HG03095 (cell line): ENCODE results near the gene TEKT5.
"Not testable (repeated sequence)": the region's sequence is repeated elsewhere in the genome, so short reads cannot be mapped to it uniquely, and the experiment has no call there.

Source experiments
- ATAC-seq: cut with Tn5 transposase; IDR thresholded peaks from one replicate; pipeline ENCODE4 v1.9.1; 2021; ENCODE audit warnings: moderate library complexity; ENCODE audit not compliant: unreplicated experiment

The TEKT5 gene

DNA sequence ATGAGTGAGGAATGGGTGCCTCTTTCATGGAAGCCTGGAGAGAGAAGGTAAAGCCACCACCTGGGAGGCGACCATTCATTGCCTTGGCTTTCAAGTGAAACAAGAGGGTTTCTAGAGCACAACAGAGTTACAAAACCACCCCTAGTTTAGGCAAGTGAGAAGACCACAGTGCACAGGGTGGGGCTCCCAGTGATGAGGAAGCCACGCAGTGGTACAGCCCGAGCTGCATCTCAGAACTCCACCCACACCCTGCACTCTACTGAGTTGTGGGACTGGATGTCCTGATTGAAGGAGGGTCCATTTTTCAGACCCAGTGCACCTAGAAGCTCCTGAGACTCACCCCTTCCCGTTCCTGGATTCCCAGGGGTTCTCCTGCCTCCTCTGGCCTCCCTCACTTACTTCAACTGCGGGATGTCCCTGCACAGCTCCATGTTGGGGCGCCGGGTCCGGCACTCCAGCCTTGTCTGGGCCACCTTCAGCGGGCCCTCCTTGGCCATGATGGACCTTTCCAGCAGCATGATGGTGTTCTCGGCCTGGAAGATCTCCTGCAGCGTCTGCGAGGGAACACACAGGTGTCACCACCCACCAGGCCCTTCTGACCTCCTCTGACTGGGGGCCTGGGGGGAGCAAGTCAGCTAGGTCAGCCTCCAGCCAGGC is 59.2 kb downstream of the TEKT5 start:
- no peak for ATAC-seq

DNA sequence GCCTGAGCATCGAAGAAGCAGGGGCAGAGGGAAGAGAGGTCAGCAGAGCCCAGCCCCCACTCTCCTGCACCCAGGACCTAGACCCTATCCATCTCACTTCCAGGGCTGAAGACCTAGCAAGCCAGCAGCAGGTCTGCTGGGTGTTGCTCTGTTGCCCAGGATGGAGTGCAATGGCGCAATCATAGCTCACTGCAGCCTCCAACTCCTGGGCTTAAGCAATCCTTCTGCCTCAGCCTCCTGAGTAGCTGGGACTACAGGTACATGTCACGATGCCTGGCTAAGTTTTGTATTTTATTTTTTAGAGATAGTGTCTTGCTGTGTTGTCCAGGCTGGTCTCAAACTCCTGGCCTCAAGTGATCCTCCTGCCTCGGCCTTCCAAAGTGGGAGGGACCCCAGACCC is 61.3 kb downstream of the TEKT5 start:
- ATAC-seq = not testable (repeated sequence)

DNA sequence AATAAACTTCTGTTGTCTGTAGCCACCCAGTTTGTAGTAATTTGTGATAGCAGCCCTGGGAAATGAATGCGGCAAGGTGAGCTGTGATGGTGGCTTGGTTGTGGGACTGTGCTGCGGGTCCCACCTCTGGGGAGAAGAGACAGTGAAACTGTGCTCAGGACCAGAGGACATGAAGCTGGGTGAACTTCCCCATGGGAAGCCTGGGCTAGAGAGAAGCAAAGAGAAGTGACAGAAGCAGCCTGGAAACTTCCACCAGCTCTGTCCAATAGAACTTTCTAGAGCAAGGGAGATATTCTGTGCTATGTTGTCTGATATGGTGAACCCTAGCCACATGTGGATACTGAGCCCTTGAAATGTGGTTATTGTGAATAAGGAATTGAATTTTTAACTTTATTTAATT is 62.8 kb downstream of the TEKT5 start:
- no peak for ATAC-seq

DNA sequence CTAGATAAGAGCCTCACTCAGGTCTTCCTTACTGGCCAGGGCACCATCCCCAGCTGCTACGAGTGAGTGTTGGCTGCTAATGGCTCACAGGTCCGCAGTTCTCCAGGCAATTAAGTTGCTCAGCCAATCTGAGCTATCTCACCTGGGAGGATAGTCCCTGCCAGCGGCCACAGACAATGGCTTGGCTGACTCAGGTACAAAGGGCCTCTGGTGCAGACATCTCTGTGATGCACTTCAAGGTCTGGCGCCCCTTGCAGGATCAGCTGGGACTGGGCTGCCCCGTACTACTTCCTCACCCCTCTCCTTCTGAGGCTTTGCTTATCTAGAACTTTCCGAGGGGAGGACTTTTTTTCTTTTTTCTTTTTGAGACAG is 65.2 kb downstream of the TEKT5 start:
- no peak for ATAC-seq

DNA sequence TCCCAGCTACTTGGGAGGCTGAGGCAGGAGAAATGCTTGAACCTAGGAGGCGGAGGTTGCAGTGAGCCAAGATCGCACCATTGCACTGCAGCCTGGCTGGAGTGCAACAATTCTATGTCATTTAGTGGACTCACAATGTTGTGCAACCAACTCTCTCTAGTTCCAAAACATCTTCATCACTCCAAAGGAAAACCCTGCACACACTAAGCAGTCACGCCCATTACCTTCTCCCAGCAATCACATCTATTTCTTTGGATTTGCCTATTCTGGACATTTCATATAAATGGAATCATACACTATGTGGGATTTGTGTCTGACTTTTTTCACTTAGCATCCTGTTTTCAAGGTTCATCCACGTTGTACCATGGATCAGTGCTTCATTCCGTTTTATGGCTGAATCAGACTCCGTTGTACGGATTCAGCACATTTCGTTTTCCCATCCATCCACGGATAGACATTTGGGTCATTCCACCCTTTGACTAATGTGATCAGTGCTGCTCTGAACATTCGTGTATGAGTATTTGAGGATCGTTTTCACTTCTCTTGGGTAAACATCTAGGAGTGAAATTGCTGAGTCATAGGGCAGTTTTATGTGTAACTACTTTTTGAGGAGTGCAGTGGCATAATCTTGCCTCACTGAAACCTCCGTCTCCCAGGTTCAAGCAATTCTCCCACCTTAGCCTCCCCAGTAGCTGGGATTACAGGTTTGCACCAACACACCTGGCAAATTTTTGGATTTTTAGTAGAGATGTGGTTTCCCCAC is 69.0 kb downstream of the TEKT5 start:
- ATAC-seq = no peak

DNA sequence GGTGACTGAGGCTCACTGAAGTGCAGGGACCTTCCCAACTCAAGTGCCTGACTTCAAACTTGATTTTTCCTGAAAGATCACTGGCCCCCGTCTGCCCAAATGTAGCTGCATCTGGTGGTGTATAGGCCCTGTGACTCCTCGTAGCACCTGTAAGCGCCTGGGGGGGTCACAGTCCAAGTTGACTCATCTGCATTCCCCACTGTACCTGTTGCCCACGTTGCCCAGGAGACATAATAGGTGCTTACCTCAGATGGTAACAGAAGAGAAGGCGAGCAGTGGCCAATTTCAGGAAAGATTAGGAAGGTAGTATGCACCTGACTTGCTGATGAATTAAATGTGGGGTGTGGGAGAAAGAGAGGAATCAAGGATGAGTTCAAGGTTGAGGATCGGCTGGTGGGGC is 70.2 kb downstream of the TEKT5 start:
- no peak for ATAC-seq

DNA sequence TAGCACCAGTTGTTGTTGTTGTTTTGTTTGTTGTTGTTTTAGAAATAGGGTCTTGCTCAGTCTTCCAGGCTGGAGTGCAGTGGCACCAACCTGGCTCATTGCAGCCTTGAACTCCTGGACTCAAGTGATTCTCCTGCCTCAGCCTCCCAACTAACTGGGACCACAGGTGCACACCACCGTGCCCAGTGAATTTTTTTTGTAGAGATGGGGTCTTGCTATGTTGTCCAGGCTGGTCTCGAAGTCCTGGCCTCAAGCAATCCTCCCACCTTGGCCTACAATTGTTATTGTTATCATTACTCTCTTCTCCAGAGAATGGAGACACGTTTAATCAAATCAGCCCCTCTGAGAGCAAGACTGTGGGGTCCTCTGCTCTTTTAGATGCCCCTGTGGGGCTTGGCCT is 71.7 kb downstream of the TEKT5 start:
- no peak for ATAC-seq

DNA sequence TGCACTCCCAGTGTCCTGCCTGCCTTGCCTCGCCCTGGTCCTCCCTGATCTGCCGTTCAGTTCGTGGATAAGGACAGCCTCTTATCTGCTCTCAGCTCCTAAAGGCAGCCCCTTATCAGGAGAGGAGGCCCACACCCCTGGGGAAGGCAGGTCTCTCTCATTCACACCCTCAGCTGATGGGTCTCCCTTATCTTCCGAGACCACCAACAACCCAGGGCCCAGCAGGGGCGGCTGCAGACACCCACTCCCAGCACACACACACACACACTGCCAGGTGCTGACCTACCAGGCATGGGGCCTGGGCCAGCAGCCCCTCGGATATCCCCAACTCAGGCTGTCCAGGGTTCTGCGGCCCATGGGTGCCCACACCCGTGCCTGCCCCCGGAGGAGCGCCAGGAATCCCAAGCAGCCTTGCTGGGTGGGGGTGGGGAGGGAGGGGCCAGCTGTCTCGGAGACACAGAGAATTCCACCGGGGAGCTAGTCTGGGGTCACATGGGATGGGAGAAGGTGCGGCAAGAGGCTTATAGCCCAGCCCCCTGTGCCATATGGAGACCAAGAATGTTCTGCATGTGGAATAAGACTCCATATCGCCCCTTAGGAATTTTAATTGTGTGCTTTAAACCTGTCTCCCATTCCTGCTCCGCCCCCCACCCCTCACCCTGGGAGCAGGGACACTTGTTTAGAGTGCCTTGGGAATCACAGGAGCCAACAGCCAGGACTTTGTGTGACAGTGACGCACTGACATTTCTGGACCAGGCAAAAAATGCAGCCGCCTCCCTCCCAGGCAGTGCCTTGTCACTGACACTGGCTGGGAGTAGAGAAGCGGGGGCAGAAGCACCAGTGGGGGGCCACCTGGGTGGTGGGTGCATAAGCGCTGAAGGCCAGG is 72.5 kb downstream of the TEKT5 start:
- no peak for ATAC-seq

DNA sequence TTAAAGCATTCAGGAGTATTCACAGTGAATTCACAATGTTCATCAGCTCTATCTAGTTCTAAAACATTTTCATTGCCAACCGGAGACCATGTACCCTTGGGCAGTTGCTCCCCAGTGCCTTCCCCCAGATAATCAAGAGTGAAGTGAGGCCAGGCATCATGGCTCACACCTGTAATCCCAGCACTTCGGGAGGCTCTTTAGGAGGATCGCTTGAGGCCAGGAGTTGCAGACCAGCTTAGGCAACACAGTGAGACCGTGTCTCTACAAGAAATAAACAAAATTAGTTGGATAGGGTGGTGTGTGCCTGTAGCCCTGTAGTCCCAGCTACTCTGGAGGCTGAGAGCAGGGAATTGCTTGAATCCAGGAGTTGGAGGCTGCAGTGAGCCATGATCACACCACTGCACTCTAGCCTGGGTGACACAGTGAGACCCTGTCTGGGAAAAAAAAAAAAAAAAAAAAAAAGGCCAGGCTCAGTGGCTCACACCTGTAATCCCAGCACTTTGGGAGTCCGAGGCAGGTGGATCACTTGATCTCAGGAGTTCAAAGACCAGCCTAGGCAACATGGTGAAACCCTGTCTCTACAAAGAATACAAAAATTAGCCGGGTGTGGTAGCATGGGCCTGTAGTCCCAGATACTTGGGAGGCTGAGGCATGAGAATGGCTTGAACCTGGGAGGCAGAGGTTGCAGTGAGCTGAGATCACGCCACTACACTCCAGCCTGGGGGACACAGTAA is 73.3 kb downstream of the TEKT5 start:
- not testable (repeated sequence) for ATAC-seq

DNA sequence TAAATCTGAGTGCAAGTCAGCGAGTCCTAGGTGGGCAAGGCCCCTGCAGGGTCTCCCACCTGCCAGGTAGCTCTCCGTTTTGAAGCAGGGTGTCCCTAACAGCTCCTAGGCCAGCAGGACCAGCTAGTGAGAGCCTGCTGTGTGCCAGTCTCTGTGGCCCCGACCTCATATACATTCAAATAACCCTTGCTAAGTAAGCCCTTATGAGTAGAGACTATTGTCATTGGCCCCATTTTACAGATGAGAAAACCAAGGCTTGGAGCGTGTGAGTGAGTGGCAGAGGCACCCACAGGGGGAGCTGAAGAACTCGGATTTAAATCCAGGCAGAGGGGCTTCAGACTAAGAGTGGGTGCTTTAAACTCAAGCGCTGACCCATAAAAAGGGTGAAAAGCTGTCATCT is 74.6 kb downstream of the TEKT5 start:
- no peak for ATAC-seq

DNA sequence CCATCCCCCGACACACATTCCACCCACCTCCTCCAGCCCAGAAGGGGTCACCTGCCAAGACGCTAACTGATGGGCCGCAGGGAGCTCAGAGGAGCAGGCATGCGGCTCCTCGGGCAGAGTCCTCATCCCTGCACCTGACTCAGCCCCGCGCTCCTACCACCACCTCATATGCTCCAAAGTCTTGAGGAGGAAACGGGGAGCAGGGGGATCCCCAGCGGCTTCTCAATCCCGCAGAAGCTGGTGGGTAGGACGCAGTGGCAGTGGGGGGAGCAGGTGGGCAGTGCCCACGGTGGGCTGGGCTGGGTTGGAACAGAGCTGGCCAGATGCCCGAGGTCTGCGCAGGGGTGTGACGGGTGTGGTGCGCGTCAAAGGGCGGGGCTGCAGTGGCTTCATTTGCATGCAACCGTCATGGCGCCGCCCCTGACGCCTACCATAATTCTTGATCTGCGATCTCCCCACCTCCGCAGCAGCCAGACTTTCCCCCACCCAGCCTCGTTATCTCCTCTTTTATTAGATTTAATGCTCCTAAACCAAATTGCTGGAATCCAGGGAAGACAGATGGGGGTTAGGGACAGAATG is 75.4 kb downstream of the TEKT5 start:
- ATAC-seq = no peak

DNA sequence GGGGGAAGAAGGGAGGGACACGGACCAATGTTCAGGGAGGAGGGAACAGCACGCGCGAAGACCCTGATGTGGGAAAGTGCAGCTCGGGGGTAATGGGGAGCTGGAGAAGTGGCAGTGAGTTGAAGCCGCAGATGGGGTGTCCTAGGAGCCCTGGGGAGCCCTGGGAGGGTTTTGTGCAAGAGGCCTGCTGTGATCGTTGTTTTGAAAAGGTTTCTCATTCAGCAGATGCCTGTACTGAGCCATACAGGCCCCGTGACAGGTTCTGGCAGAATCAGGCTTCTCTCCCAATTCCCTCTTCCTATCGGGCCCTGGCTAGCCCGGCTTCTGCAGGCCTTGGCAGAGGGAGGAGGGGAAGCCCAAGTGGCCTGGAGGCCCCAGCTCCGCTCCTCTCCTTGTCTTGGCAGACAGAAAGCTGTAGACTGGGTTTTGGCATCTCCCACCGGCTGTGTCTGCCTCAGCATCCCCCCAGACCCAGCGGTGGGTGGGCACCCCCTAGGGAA is 76.0 kb downstream of the TEKT5 start:
- no peak for ATAC-seq

DNA sequence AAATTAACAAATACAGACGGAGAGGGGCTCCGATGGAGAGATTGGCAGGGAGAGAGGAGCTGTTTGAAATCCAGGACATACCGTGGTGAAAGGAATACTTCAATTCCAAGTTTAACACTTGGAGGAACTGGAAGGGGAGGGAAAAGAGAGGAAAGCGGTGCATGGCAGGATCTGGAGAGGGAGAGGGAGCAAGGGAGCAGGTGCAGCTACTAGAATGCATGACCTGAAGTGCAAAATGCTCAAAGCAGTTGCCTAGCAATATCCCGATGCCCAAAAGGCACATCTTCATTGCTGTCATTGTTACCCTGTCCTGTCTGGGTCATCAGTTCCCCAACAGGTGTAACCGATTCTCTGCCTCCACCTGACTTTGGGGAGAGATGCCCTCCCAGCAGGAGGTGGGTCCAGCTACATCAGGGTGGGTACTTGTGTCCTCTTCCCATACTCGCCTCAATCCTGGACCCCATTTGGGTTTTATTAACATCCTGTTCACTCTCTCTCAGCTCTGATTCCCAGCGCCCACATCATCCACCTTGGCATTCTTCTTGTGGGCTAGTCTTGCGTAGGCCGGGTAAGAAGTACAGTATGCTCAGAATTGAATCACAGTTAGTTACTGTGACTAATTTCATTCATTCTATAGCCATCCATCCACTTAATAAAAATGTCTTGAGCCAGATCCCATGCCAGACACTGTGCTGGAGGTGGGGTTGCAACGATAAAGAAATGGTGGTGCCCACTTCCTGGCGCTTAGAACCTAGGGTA is 76.9 kb downstream of the TEKT5 start:
- ATAC-seq = no peak

DNA sequence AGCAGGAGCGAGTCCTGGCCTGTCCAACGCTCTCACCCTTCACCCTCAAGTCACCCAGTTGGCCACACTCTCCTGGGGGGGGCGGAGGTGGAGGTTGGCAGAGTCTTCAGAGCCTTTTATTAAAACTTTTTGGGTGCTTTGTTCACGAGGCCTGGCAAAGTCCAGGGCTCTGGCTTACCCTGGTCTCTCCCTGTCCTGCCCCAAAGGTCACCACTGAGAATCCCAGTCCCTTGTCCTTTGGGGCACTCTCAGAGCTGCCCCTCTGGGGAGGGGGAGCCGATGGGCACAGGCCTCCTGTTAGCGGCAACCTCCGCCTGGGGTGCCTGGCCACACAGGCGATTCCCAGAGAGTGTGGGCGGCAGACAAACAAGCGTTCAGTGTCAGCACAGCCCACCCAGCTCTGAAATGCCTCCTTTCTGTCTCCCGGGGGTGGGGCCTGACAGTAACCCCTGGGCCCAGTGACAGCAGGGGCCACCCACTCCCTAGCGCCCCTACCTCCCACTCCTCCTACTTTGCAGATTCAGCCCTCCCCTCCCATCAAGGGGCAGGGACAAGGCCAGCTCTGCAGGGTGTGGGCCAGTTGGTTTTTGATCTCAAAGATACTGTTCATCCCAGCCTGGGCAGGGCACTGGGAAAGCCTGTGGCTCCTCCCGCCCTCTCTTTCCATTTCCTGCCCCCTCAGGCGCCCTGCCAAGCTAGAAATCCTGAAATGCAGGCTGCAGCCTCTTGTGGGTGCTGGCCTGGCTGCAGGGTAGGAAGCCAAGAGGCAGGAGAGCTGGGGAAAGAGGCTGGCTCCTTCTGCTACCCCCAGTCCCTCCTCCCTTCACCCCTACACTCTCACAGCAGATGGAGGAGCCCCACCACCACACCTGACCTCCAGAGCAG is 77.7 kb downstream of the TEKT5 start:
- ATAC-seq = no peak

DNA sequence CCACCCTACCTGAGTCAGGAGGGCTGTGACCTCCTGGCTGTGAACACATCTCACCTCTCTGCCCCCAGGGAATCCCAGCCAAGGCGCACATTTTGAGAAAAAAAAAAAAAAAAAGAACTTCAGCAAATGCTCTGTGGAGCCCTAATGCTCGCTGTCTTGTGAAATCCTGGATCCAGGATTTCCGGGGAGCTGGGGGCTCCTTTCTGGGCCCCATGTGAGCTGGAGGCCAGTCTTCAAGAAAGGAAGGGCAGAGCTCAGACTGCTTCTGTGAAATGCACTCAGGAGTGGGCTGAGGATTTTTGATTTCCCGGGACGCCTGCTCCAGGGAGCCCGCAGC is 78.3 kb downstream of the TEKT5 start:
- no peak for ATAC-seq

DNA sequence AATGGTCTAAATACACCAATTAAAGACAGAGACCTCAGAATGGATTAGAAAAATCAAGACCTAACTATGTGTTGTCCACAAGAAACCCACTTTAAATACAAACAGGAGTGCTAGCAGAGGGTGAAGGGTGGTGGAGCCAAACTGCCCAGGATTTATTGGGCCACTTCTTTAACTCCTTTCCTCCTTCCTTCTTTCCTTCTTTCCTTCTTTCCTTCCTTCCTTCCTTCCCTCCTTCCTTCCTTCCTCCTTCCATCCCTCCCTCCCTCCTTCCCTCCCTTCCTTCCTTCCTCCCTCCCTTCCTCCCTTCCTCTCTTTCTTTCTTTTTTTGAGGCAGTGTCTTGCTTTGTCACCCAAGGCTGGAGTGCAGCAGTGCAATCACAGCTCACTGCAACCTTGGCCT is 80.0 kb downstream of the TEKT5 start:
- no peak for ATAC-seq

DNA sequence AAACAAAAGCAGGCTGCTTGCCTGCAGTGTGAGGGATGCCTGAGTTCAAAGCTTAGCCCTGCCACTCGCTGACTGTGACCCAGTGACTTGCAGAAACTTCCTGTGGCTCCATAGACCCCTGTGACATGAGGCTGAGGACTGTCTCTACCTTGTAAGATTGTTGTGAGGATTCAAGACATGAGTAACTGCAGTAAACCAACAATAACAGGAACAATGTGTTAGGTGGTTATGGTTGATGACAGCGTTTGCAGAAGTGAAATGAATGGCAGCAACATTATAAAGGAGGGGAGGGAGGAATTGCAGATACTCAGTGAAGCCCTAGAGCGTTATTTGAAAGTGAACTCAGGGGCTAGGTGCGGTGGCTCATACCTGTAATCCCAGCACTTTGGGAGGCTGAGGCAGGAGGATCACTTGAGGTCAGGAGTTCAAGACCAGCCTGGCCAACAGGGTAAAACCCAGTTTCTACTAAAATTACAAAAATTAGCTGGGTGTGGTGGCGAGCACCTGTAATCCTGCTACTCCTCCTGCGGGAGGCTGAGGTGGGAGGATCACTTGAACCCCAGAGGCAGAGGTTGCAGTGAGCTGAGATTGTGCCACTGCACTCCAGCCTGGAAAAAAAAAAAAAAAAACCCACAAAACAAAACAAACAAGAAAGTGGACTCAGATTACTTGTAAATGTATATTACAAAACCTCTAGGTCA is 80.8 kb downstream of the TEKT5 start:
- ATAC-seq = no peak

DNA sequence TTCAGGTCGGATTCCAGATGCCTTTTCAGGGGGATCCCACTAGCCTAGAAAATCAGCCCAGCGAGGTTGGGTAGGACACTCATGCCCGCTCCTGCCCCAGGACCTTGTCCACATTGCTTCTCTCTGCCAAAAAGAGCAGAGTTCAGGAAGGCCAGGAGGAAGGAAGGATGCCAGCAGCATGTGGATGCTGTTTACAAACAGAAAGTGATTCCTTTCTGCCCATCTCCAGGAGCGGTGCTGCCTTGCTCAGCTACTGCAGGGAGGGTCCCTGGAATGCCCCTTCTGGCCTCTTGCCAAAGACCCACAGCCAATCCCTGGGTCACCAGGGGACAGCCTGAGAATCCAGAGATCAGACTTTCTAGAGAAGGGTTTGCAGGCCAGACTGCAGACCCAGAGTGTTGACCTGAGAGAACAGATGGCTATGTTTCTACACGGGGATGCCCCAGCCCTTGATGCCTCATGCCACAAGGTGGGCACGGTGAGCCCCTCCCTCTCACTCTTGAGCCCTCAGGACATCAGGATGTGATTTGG is 82.0 kb downstream of the TEKT5 start:
- no peak for ATAC-seq
